WTC11 (cell line): ENCODE results near the gene NTRK3. TPM values are rescaled to one million over a fixed set of nuclear protein-coding genes. Genes with fewer than 3 reads are reported as not detected.

Experiments
- ATAC-seq: fragments of 200-7000 bp; cut with Tn5 transposase; 2 replicates; pipeline ENCODE4 v1.10.0; 2021; ENCODE audit warnings: mild to moderate bottlenecking, moderate library complexity
- CTCF ChIA-PET: fragments of 300-600 bp; sonication (Branson Sonifier 250); formaldehyde crosslinking; loops from one replicate; lab custom pipeline; 2021; ENCODE audit warnings: antibody characterized with exemption; lab: Charles Lee
- POLR2A ChIA-PET: fragments of 350-600 bp; sonication (Branson Sonifier 250); formaldehyde crosslinking; loops from one replicate; lab custom pipeline; 2021; ENCODE audit warnings: antibody characterized with exemption; lab: Charles Lee
- DNase-seq: peaks from one replicate; pipeline ENCODE4 v3.0.0; 2021; ENCODE audit warnings: low spot score
- H3K27ac Mint-ChIP-seq: 2 replicates; pipeline ENCODE4 v1.8.0; 2021; ENCODE audit warnings: mixed read lengths
- H3K27me3 Mint-ChIP-seq: 2 replicates; pipeline ENCODE4 v1.8.0; 2021; ENCODE audit warnings: low read depth, mild to moderate bottlenecking, moderate library complexity, mixed read lengths
- H3K36me3 Mint-ChIP-seq: 2 replicates; pipeline ENCODE4 v1.8.0; 2021; ENCODE audit warnings: mixed read lengths
- H3K4me1 Mint-ChIP-seq: 2 replicates; pipeline ENCODE4 v1.8.0; 2022; ENCODE audit warnings: mixed read lengths
- H3K4me3 Mint-ChIP-seq: 2 replicates; pipeline ENCODE4 v1.8.0; 2021; ENCODE audit warnings: mild to moderate bottlenecking, moderate library complexity, mixed read lengths
- H3K9me3 Mint-ChIP-seq: 2 replicates; pipeline ENCODE4 v1.8.0; 2021; ENCODE audit warnings: mixed read lengths
- CREB1 ChIP-seq: sonication (generic); formaldehyde crosslinking; IDR thresholded peaks from 2 replicates; pipeline ENCODE4 v1.8.0; 2023; ENCODE audit warnings: mild to moderate bottlenecking, missing genetic modification reagents
- FOXK1 ChIP-seq: sonication (generic); formaldehyde crosslinking; IDR thresholded peaks from 2 replicates; pipeline ENCODE4 v1.8.0; 2022; ENCODE audit warnings: mild to moderate bottlenecking, moderate library complexity, missing genetic modification reagents
- JAZF1 ChIP-seq: fragments of 250-450 bp; sonication (Bioruptor Pico); IDR thresholded peaks from 2 replicates; pipeline ENCODE4 v1.9.0; 2021; ENCODE audit warnings: moderate library complexity, mild to moderate bottlenecking, inconsistent platforms
- NFATC4 ChIP-seq: fragments of 250-450 bp; sonication (Bioruptor Pico); IDR thresholded peaks from 2 replicates; pipeline ENCODE4 v1.9.0; 2021; ENCODE audit warnings: mild to moderate bottlenecking
- NFYB ChIP-seq: sonication (generic); formaldehyde crosslinking; conservative IDR thresholded peaks from 2 replicates; pipeline ENCODE4 v1.8.0; 2022; ENCODE audit warnings: low read depth, missing genetic modification reagents
- NR1H2 ChIP-seq: sonication (generic); formaldehyde crosslinking; IDR thresholded peaks from 2 replicates; pipeline ENCODE4 v1.9.0; 2021; ENCODE audit warnings: mild to moderate bottlenecking, moderate library complexity, missing genetic modification reagents
- RORB ChIP-seq: fragments of 250-450 bp; sonication (Bioruptor Pico); IDR thresholded peaks from 2 replicates; pipeline ENCODE4 v1.9.0; 2021; ENCODE audit warnings: mild to moderate bottlenecking
- SMAD3 ChIP-seq: sonication (generic); formaldehyde crosslinking; IDR thresholded peaks from 2 replicates; pipeline ENCODE4 v1.8.0; 2022; ENCODE audit warnings: missing genetic modification reagents, mild to moderate bottlenecking, borderline replicate concordance
- SMAD4 ChIP-seq: sonication (generic); formaldehyde crosslinking; IDR thresholded peaks from 2 replicates; pipeline ENCODE4 v1.8.0; 2022; ENCODE audit warnings: mild to moderate bottlenecking, missing genetic modification reagents
- ZNF138 ChIP-seq: sonication (generic); formaldehyde crosslinking; conservative IDR thresholded peaks from 2 replicates; pipeline ENCODE4 v1.8.1; 2022; ENCODE audit warnings: mild to moderate bottlenecking, moderate library complexity, missing genetic modification reagents
- ZNF396 ChIP-seq: fragments of 250-450 bp; sonication (Bioruptor Pico); IDR thresholded peaks from 2 replicates; pipeline ENCODE4 v1.8.0; 2021; ENCODE audit warnings: mild to moderate bottlenecking, moderate library complexity, borderline replicate concordance
- ZNF671 ChIP-seq: fragments of 250-450 bp; sonication (Bioruptor Pico); IDR thresholded peaks from 2 replicates; pipeline ENCODE4 v1.8.0; 2021; ENCODE audit warnings: mild to moderate bottlenecking
- total RNA-seq: library from RNA; stranded (reverse); gene quantifications from 3 replicates; pipeline ENCODE4 v1.2.3, GENCODE V29; 2021
- TF ChIP-seq, protein P1 (sequence below): sonication (generic); formaldehyde crosslinking; conservative IDR thresholded peaks from 2 replicates; pipeline ENCODE4 v1.8.1; 2023; ENCODE audit warnings: mild to moderate bottlenecking, low read depth, missing genetic modification reagents, moderate library complexity
- TF ChIP-seq, protein P2 (sequence below): sonication (generic); formaldehyde crosslinking; IDR thresholded peaks from 2 replicates; pipeline ENCODE4 v1.8.0; 2023; ENCODE audit warnings: missing genetic modification reagents
- TF ChIP-seq, protein P3 (sequence below): fragments of 250-450 bp; sonication (Bioruptor Pico); IDR thresholded peaks from 2 replicates; pipeline ENCODE4 v2.1.2; 2022; ENCODE audit warnings: mild to moderate bottlenecking, moderate library complexity
- TF ChIP-seq, protein P4 (sequence below): sonication (generic); formaldehyde crosslinking; IDR thresholded peaks from 2 replicates; pipeline ENCODE4 v1.8.1; 2022; ENCODE audit warnings: mild to moderate bottlenecking, missing genetic modification reagents, moderate library complexity, borderline replicate concordance
- TF ChIP-seq, protein P5 (sequence below): sonication (generic); formaldehyde crosslinking; IDR thresholded peaks from 2 replicates; pipeline ENCODE4 v1.8.0; 2023; ENCODE audit warnings: missing genetic modification reagents, mild to moderate bottlenecking, borderline replicate concordance
- TF ChIP-seq, protein P6 (sequence below): fragments of 250-450 bp; sonication (Bioruptor Pico); IDR thresholded peaks from 2 replicates; pipeline ENCODE4 v1.8.0; 2021; ENCODE audit warnings: mild to moderate bottlenecking
- TF ChIP-seq, protein P7 (sequence below): sonication (generic); formaldehyde crosslinking; IDR thresholded peaks from 2 replicates; pipeline ENCODE4 v1.8.1; 2022; ENCODE audit warnings: low read depth, mild to moderate bottlenecking, moderate library complexity, missing genetic modification reagents, borderline replicate concordance
- TF ChIP-seq, protein P8 (sequence below): sonication (generic); formaldehyde crosslinking; IDR thresholded peaks from 2 replicates; pipeline ENCODE4 v1.8.1; 2023; ENCODE audit warnings: mild to moderate bottlenecking, missing genetic modification reagents, moderate library complexity

NTRK3 gene
- total RNA-seq, 1 experiment from 2014 or later = 12.3 TPM

DNA sequence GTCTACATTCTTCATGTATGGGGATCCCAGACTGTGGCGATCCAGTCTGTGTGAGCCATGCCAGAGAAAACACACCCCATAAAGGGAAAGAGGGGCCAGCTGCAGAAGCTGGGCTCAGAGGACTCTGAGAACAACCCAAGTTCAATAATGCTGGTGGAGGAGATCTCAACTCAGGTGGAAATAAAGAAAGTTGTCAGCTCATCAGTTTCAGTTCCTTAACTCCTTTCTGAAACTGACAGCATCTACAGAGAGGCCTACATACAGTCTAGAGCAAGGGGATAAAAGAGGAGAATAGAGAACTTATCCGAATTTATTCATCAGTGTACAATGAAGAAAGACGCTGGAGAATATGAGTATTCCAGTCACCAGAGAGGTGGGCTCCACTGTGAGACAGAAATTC lies 77.0 kb downstream of the NTRK3 start:
- H3K9me3 Mint-ChIP-seq = no peaks in the 10 kb centered on the region
- H3K27ac Mint-ChIP-seq = no peak overlapping the region
- ChIA-PET CTCF (interaction anchor here (1.4 kb wide), 1 partner anchor 14 kb away, joined by 4 read pairs; no protein-coding TSS in a partner anchor), POLR2A (no interaction called here)
- DNase-seq (no peak), ATAC-seq (no peak)
- no peaks in the 10 kb centered on the region for H3K36me3 Mint-ChIP-seq
- peaks cover 3% of the 10 kb centered on the region; the same call in 1 of the 2 replicates for H3K4me1 Mint-ChIP-seq
- no peaks in the 10 kb centered on the region for H3K27me3 Mint-ChIP-seq
- no peak for TF ChIP-seq CREB1 (CRISPR knock-in tag)
- TF ChIP-seq, protein P1, sequence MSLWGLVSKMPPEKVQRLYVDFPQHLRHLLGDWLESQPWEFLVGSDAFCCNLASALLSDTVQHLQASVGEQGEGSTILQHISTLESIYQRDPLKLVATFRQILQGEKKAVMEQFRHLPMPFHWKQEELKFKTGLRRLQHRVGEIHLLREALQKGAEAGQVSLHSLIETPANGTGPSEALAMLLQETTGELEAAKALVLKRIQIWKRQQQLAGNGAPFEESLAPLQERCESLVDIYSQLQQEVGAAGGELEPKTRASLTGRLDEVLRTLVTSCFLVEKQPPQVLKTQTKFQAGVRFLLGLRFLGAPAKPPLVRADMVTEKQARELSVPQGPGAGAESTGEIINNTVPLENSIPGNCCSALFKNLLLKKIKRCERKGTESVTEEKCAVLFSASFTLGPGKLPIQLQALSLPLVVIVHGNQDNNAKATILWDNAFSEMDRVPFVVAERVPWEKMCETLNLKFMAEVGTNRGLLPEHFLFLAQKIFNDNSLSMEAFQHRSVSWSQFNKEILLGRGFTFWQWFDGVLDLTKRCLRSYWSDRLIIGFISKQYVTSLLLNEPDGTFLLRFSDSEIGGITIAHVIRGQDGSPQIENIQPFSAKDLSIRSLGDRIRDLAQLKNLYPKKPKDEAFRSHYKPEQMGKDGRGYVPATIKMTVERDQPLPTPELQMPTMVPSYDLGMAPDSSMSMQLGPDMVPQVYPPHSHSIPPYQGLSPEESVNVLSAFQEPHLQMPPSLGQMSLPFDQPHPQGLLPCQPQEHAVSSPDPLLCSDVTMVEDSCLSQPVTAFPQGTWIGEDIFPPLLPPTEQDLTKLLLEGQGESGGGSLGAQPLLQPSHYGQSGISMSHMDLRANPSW (CRISPR knock-in tag) = no peak
- TF ChIP-seq, protein P2, sequence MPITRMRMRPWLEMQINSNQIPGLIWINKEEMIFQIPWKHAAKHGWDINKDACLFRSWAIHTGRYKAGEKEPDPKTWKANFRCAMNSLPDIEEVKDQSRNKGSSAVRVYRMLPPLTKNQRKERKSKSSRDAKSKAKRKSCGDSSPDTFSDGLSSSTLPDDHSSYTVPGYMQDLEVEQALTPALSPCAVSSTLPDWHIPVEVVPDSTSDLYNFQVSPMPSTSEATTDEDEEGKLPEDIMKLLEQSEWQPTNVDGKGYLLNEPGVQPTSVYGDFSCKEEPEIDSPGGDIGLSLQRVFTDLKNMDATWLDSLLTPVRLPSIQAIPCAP (CRISPR knock-in tag) = no peak
- no peak for TF ChIP-seq NR1H2 (CRISPR knock-in tag)
- TF ChIP-seq, protein P3, sequence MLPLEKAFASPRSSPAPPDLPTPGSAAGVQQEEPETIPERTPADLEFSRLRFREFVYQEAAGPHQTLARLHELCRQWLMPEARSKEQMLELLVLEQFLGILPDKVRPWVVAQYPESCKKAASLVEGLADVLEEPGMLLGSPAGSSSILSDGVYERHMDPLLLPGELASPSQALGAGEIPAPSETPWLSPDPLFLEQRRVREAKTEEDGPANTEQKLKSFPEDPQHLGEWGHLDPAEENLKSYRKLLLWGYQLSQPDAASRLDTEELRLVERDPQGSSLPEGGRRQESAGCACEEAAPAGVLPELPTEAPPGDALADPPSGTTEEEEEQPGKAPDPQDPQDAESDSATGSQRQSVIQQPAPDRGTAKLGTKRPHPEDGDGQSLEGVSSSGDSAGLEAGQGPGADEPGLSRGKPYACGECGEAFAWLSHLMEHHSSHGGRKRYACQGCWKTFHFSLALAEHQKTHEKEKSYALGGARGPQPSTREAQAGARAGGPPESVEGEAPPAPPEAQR (CRISPR knock-in tag) = no peak
- TF ChIP-seq NFATC4 (CRISPR knock-in tag) = no peak
- TF ChIP-seq, protein P4, sequence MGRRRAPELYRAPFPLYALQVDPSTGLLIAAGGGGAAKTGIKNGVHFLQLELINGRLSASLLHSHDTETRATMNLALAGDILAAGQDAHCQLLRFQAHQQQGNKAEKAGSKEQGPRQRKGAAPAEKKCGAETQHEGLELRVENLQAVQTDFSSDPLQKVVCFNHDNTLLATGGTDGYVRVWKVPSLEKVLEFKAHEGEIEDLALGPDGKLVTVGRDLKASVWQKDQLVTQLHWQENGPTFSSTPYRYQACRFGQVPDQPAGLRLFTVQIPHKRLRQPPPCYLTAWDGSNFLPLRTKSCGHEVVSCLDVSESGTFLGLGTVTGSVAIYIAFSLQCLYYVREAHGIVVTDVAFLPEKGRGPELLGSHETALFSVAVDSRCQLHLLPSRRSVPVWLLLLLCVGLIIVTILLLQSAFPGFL (CRISPR knock-in tag) = no peak
- no peak for TF ChIP-seq FOXK1 (CRISPR knock-in tag)
- TF ChIP-seq RORB = no peak
- H3K4me3 Mint-ChIP-seq = no peak overlapping the region

DNA sequence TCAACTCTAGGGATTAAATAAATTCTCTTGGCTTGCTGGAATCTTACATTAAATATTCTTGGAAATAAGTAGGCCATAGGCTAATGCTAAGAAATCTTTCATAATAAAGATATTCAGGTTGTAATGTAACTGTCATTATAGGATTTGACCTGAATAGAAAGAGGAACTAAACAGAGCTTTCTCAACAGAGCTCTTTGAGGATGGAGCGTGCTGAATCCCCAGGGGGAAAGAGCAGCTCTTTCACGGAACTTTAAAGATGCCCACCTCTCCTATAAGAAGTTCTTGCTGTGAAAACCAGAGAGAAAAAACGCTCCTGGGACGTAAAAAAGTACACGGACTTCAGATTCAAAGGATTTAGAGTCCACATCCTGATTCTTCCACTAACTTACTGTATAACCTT lies 77.9 kb downstream of the NTRK3 start:
- Mint-ChIP-seq H3K27ac (no peak overlapping the region), H3K4me3 (no peak overlapping the region), H3K9me3 (no peaks in the 10 kb centered on the region), H3K36me3 (no peaks in the 10 kb centered on the region), H3K27me3 (no peaks in the 10 kb centered on the region), H3K4me1 (peaks cover 3% of the 10 kb centered on the region; the same call in 1 of the 2 replicates)
- DNase-seq = no peak
- ChIA-PET CTCF (interaction anchor here (1.4 kb wide), 1 partner anchor 15 kb away, joined by 4 read pairs; no protein-coding TSS in a partner anchor), POLR2A (no interaction called here)
- ATAC-seq = no peak
- TF ChIP-seq ZNF671 (no peak), JAZF1 (CRISPR knock-in tag) (no peak), NFYB (CRISPR knock-in tag) (no peak), ZNF138 (CRISPR knock-in tag) (no peak), ZNF396 (no peak), SMAD3 (no peak), SMAD4 (no peak)
- TF ChIP-seq, protein P5, sequence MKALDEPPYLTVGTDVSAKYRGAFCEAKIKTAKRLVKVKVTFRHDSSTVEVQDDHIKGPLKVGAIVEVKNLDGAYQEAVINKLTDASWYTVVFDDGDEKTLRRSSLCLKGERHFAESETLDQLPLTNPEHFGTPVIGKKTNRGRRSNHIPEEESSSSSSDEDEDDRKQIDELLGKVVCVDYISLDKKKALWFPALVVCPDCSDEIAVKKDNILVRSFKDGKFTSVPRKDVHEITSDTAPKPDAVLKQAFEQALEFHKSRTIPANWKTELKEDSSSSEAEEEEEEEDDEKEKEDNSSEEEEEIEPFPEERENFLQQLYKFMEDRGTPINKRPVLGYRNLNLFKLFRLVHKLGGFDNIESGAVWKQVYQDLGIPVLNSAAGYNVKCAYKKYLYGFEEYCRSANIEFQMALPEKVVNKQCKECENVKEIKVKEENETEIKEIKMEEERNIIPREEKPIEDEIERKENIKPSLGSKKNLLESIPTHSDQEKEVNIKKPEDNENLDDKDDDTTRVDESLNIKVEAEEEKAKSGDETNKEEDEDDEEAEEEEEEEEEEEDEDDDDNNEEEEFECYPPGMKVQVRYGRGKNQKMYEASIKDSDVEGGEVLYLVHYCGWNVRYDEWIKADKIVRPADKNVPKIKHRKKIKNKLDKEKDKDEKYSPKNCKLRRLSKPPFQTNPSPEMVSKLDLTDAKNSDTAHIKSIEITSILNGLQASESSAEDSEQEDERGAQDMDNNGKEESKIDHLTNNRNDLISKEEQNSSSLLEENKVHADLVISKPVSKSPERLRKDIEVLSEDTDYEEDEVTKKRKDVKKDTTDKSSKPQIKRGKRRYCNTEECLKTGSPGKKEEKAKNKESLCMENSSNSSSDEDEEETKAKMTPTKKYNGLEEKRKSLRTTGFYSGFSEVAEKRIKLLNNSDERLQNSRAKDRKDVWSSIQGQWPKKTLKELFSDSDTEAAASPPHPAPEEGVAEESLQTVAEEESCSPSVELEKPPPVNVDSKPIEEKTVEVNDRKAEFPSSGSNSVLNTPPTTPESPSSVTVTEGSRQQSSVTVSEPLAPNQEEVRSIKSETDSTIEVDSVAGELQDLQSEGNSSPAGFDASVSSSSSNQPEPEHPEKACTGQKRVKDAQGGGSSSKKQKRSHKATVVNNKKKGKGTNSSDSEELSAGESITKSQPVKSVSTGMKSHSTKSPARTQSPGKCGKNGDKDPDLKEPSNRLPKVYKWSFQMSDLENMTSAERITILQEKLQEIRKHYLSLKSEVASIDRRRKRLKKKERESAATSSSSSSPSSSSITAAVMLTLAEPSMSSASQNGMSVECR (CRISPR knock-in tag) = no peak
- TF ChIP-seq, protein P6, sequence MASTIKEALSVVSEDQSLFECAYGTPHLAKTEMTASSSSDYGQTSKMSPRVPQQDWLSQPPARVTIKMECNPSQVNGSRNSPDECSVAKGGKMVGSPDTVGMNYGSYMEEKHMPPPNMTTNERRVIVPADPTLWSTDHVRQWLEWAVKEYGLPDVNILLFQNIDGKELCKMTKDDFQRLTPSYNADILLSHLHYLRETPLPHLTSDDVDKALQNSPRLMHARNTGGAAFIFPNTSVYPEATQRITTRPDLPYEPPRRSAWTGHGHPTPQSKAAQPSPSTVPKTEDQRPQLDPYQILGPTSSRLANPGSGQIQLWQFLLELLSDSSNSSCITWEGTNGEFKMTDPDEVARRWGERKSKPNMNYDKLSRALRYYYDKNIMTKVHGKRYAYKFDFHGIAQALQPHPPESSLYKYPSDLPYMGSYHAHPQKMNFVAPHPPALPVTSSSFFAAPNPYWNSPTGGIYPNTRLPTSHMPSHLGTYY (CRISPR knock-in tag) = no peak
- TF ChIP-seq, protein P7, sequence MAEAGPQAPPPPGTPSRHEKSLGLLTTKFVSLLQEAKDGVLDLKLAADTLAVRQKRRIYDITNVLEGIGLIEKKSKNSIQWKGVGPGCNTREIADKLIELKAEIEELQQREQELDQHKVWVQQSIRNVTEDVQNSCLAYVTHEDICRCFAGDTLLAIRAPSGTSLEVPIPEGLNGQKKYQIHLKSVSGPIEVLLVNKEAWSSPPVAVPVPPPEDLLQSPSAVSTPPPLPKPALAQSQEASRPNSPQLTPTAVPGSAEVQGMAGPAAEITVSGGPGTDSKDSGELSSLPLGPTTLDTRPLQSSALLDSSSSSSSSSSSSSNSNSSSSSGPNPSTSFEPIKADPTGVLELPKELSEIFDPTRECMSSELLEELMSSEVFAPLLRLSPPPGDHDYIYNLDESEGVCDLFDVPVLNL = no peak
- TF ChIP-seq, protein P8, sequence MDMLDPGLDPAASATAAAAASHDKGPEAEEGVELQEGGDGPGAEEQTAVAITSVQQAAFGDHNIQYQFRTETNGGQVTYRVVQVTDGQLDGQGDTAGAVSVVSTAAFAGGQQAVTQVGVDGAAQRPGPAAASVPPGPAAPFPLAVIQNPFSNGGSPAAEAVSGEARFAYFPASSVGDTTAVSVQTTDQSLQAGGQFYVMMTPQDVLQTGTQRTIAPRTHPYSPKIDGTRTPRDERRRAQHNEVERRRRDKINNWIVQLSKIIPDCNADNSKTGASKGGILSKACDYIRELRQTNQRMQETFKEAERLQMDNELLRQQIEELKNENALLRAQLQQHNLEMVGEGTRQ (CRISPR knock-in tag) = no peak
